Right ventricle myocardium inferior (tissue), 1 donor: ENCODE data around the gene TADA1. TPM values are rescaled to one million over a fixed set of nuclear protein-coding genes. Genes with fewer than 3 reads are reported as not detected.
A peak's percentile ranks its signal among the peaks of the same experiment; 100 is the strongest.
"Not testable (repeated sequence)": the region's sequence is repeated elsewhere in the genome, so short reads cannot be mapped to it uniquely, and the experiment has no call there.

ENCODE experiments used
- ATAC-seq: fragments of 200-7000 bp; cut with Tn5 transposase; one replicate; pipeline ENCODE4 v1.9.1; 2020; ENCODE audit warnings: mild to moderate bottlenecking, moderate library complexity
- DNase-seq: peaks from one replicate; pipeline ENCODE4 v3.0.0; 2021; ENCODE audit errors: missing footprints
- intact Hi-C: fragments of 100-400 bp; cut with DNase I; formaldehyde crosslinking; loops from one replicate; pipeline ENCODE4 v1.11.0; 2022
- total RNA-seq: library from RNA; stranded (reverse); fragmentation: NEBNext Ultra II Directional; extraction: Animal tissue kit (Norgen Biotek cat#: 25700); gene quantifications from one replicate; pipeline ENCODE4 v1.2.1, GENCODE V29; 2021
- donor health status: DM: no; HTN: yes; CAD: no; lungs with severe emphysema.

The TADA1 gene
- total RNA-seq, 1 donor from 2014 or later = 9.4 TPM

- intact Hi-C loops = no loop called here
- no peak for DNase-seq
- ATAC-seq = peak; percentile 50
Measured at GRCh38 chr1:166902279-166902678, 26.2 kb upstream of the TADA1 start.

GRCh38 chr1:166900987-166901386 lies 24.9 kb upstream of the TADA1 start:
- no peak for DNase-seq
- ATAC-seq = no peak
- intact Hi-C loops = no loop called here

GRCh38 chr1:166899769-166900168 lies 23.7 kb upstream of the TADA1 start:
- ATAC-seq = no peak
- intact Hi-C loops = no loop called here

GRCh38 chr1:166895766-166896165 lies 19.7 kb upstream of the TADA1 start:
- ATAC-seq (no peak), DNase-seq (no peak)
- intact Hi-C loops = no loop called here

More at GRCh38 chr1:166899769-166900168, 23.7 kb upstream of the TADA1 start:
- no peak for DNase-seq

GRCh38 chr1:166889776-166890175 lies 13.7 kb upstream of the TADA1 start:
- no peak for ATAC-seq
- no peak for DNase-seq
- intact Hi-C loops = no loop called here

GRCh38 chr1:166888373-166889111 lies 12.5 kb upstream of the TADA1 start:
- ATAC-seq (no peak), DNase-seq (no peak)
- intact Hi-C loops = no loop called here

- intact Hi-C loops = loop anchor here (1.0 kb wide), 2 partner anchors 172 to 175 kb away; no protein-coding TSS in a partner anchor
- no peak for DNase-seq
- ATAC-seq = no peak
Measured at GRCh38 chr1:166884971-166885370, 8.9 kb upstream of the TADA1 start.

- intact Hi-C loops = loop anchor here (1.0 kb wide), 1 partner anchor 173 kb away; no protein-coding TSS in a partner anchor
- peak; percentile 65 for ATAC-seq
- DNase-seq = no peak
Measured at GRCh38 chr1:166884040-166884642, 8.1 kb upstream of the TADA1 start.

GRCh38 chr1:166882893-166883292 lies 6.8 kb upstream of the TADA1 start:
- no peak for ATAC-seq
- no peak for DNase-seq
- intact Hi-C loops = no loop called here

- DNase-seq, ATAC-seq: not testable (repeated sequence)
- intact Hi-C loops = loop anchor here (10.0 kb wide), 1 partner anchor 336 kb away; no protein-coding TSS in a partner anchor
Measured at GRCh38 chr1:166878173-166878917, 2.3 kb upstream of the TADA1 start.

GRCh38 chr1:166876540-166876838 lies 425 bp upstream of the TADA1 start:
- intact Hi-C loops = loop anchor here (2.0 to 10.0 kb wide), 2 partner anchors 38 to 338 kb away; partner anchors contain the start of gene POGK
- no peak for ATAC-seq
- DNase-seq = no peak

- intact Hi-C loops = loop anchor here (10.0 kb wide), 1 partner anchor 339 kb away; no protein-coding TSS in a partner anchor
- DNase-seq (no peak), ATAC-seq (no peak)
Measured at GRCh38 chr1:166875302-166875733, 746 bp downstream of the TADA1 start.

GRCh38 chr1:166874464-166874863 lies 1.6 kb downstream of the TADA1 start:
- no peak for DNase-seq
- intact Hi-C loops = loop anchor here (10.0 kb wide), 1 partner anchor 340 kb away; no protein-coding TSS in a partner anchor
- no peak for ATAC-seq

- ATAC-seq = no peak
- DNase-seq = no peak
- intact Hi-C loops = loop anchor here (10.0 kb wide), 1 partner anchor 344 kb away; no protein-coding TSS in a partner anchor
Measured at GRCh38 chr1:166870584-166870983, 5.5 kb downstream of the TADA1 start.

GRCh38 chr1:166869318-166870099 lies 6.6 kb downstream of the TADA1 start:
- intact Hi-C loops = loop anchor here (10.0 kb wide), 1 partner anchor 345 kb away; no protein-coding TSS in a partner anchor
- DNase-seq (no peak), ATAC-seq (no peak)

GRCh38 chr1:166868639-166869038 lies 7.4 kb downstream of the TADA1 start:
- intact Hi-C loops = no loop called here
- DNase-seq (no peak), ATAC-seq (no peak)

GRCh38 chr1:166865926-166866325 lies 10.1 kb downstream of the TADA1 start:
- DNase-seq = no peak
- ATAC-seq = no peak
- intact Hi-C loops = no loop called here

GRCh38 chr1:166859597-166859996 lies 16.5 kb downstream of the TADA1 start:
- no peak for ATAC-seq
- intact Hi-C loops = no loop called here
- DNase-seq = no peak
